ENCODE results near the gene ADAMTS12. TPM values are rescaled to one million over a fixed set of nuclear protein-coding genes. Genes with fewer than 3 reads are reported as not detected.

Gene ADAMTS12
- total RNA-seq, 3 donors from 2014 or later, result 4.4 to 17.4 (median 15.0) TPM

- no peak overlapping the region for H3K4me3 ChIP-seq
- no peaks in the 10 kb centered on the region for H3K9me3 ChIP-seq
- no peak for DNase-seq (ENCODE audit: low spot score in 2 of 2)
- no peaks in the 10 kb centered on the region for H3K27me3 ChIP-seq
- no peaks in the 10 kb centered on the region for H3K4me1 ChIP-seq
- no peak overlapping the region for H3K27ac ChIP-seq
- H3K36me3 ChIP-seq, result no peaks in the 10 kb centered on the region
- TF ChIP-seq POLR2A (IDR thresholded peaks at IDR 0.05), result no peak
- no peak for TF ChIP-seq POLR2AphosphoS5 (IDR thresholded peaks at IDR 0.05)
- intact Hi-C loops (cut with DNase I; ENCODE audit: low total_unique reads), result no loop called here
These were observed 188.9 kb downstream of the ADAMTS12 start for GRCh38 chr5:33702867-33703266.

- H3K9me3 ChIP-seq, result no peaks in the 10 kb centered on the region
These were observed 189.8 kb downstream of the ADAMTS12 start for GRCh38 chr5:33701951-33702350.

GRCh38 chr5:33701251-33701650 lies 190.5 kb downstream of the ADAMTS12 start:
- intact Hi-C loops (cut with DNase I; ENCODE audit: low total_unique reads), result no loop called here
- TF ChIP-seq POLR2AphosphoS5 (IDR thresholded peaks at IDR 0.05) (no peak), POLR2A (IDR thresholded peaks at IDR 0.05) (no peak), CTCF (IDR thresholded peaks at IDR 0.05) (no peak)
- H3K36me3 ChIP-seq, result no peaks in the 10 kb centered on the region
- DNase-seq (ENCODE audit: low spot score in 2 of 2), result no peak
- no peaks in the 10 kb centered on the region for H3K4me1 ChIP-seq
- H3K4me3 ChIP-seq, result no peak overlapping the region
- no peak overlapping the region for H3K27ac ChIP-seq
- H3K9me3 ChIP-seq, result no peaks in the 10 kb centered on the region
- no peaks in the 10 kb centered on the region for H3K27me3 ChIP-seq

More at GRCh38 chr5:33701951-33702350, 189.8 kb downstream of the ADAMTS12 start:
- no peaks in the 10 kb centered on the region for H3K4me1 ChIP-seq
- intact Hi-C loops (cut with DNase I; ENCODE audit: low total_unique reads), result no loop called here
- H3K36me3 ChIP-seq, result no peaks in the 10 kb centered on the region
- H3K27ac ChIP-seq, result no peak overlapping the region
- TF ChIP-seq POLR2A (IDR thresholded peaks at IDR 0.05), result no peak
- TF ChIP-seq POLR2AphosphoS5 (IDR thresholded peaks at IDR 0.05), result no peak
- TF ChIP-seq CTCF (IDR thresholded peaks at IDR 0.05), result no peak
- no peak for DNase-seq (ENCODE audit: low spot score in 2 of 2)
- H3K4me3 ChIP-seq, result no peak overlapping the region
- no peaks in the 10 kb centered on the region for H3K27me3 ChIP-seq

GRCh38 chr5:33696411-33696810 lies 195.4 kb downstream of the ADAMTS12 start:
- TF ChIP-seq CTCF (IDR thresholded peaks at IDR 0.05) (no peak), POLR2AphosphoS5 (IDR thresholded peaks at IDR 0.05) (no peak), POLR2A (IDR thresholded peaks at IDR 0.05) (no peak)
- Histone ChIP-seq H3K9me3 (peaks cover 0 to 11% of the 10 kb centered on the region in 2 donors), H3K4me3 (no peak overlapping the region), H3K36me3 (no peaks in the 10 kb centered on the region), H3K27ac (no peak overlapping the region), H3K4me1 (no peaks in the 10 kb centered on the region), H3K27me3 (no peaks in the 10 kb centered on the region)
- no peak for DNase-seq (ENCODE audit: low spot score in 2 of 2)
- intact Hi-C loops (cut with DNase I; ENCODE audit: low total_unique reads), result no loop called here

- intact Hi-C loops (cut with DNase I; ENCODE audit: low total_unique reads), result no loop called here
- no peaks in the 10 kb centered on the region for H3K27me3 ChIP-seq
These were observed 198.8 kb downstream of the ADAMTS12 start for GRCh38 chr5:33692980-33693379.

More at GRCh38 chr5:33692980-33693379, 198.8 kb downstream of the ADAMTS12 start:
- no peaks in the 10 kb centered on the region for H3K36me3 ChIP-seq
- no peak overlapping the region for H3K27ac ChIP-seq
- H3K4me1 ChIP-seq, result no peaks in the 10 kb centered on the region
- no peak for DNase-seq (ENCODE audit: low spot score in 2 of 2)
- TF ChIP-seq POLR2A (IDR thresholded peaks at IDR 0.05) (no peak), CTCF (IDR thresholded peaks at IDR 0.05) (no peak), POLR2AphosphoS5 (IDR thresholded peaks at IDR 0.05) (no peak)
- no peak overlapping the region for H3K4me3 ChIP-seq
- H3K9me3 ChIP-seq, result peaks cover 0 to 11% of the 10 kb centered on the region in 2 donors
